Sigmoid colon (tissue), 7 donors: ENCODE results near the gene FAM240A. TPM values are rescaled to one million over a fixed set of nuclear protein-coding genes. Genes with fewer than 3 reads are reported as not detected.

ENCODE experiments used
- DNase-seq: peaks from one replicate; pipeline ENCODE4 v3.0.0-alpha.2; 2019
- H3K27ac ChIP-seq, 4 donors: fragments of 200-600 bp; sonication (generic); one replicate each; pipeline ENCODE4 v1.5.1; 2016 to 2019; ENCODE audit warnings: mild to moderate bottlenecking in 1 of 4
- H3K27me3 ChIP-seq, 3 donors: fragments of 200-600 bp; sonication (generic); one replicate each; pipeline ENCODE4 v1.5.1; 2019; ENCODE audit warnings: mild to moderate bottlenecking in 1 of 3
- H3K36me3 ChIP-seq, 4 donors: fragments of 200-600 bp; sonication (generic); one replicate each; pipeline ENCODE4 v1.5.1; 2016 to 2019
- H3K4me1 ChIP-seq, 4 donors: fragments of 200-600 bp; sonication (generic); one replicate each; pipeline ENCODE4 v1.5.1; 2017 to 2019
- H3K4me3 ChIP-seq, 4 donors: fragments of 200-600 bp; sonication (generic); one replicate each; pipeline ENCODE4 v1.5.1; 2017 to 2019; ENCODE audit warnings: mild to moderate bottlenecking in 2 of 4, moderate library complexity in 1 of 4
- H3K9me3 ChIP-seq, 4 donors: fragments of 200-600 bp in 3 of 4; sonication (generic) in 3 of 4; one replicate each; pipeline versions ENCODE4 v1.5.1 to v1.6.1; 2013 to 2019
- CTCF ChIP-seq, 4 experiments: fragments of 450-650 bp in 3 of 4; fragments of 200-600 bp in 1 of 4; IDR thresholded peaks; one replicate each; pipeline ENCODE4 v1.5.1; 2016 to 2019; ENCODE audit warnings: antibody characterized with exemption in 4 of 4, mild to moderate bottlenecking in 3 of 4, moderate library complexity in 2 of 4
- EP300 ChIP-seq, 4 donors: sonication (generic); formaldehyde crosslinking; IDR thresholded peaks; one replicate each; pipeline ENCODE4 v1.6.1; 2017; ENCODE audit warnings: antibody characterized with exemption in 4 of 4
- POLR2A ChIP-seq, 2 donors: fragments of 450-650 bp; IDR thresholded peaks; one replicate each; pipeline ENCODE4 v1.6.1; 2016; ENCODE audit warnings: antibody characterized with exemption in 2 of 2, mild to moderate bottlenecking in 2 of 2, moderate library complexity in 2 of 2
- POLR2AphosphoS5 ChIP-seq, 4 donors: sonication (generic); formaldehyde crosslinking; IDR thresholded peaks; one replicate each; pipeline ENCODE4 v1.6.1; 2017; ENCODE audit warnings: antibody characterized with exemption in 4 of 4
- WGBS, 2 donors: extraction: QIAGEN DNeasy Blood & Tissue Kit; methylation state at CpG; one replicate each; pipeline ENCODE4 v1.1.7; 2013; 5-methylcytosine and 5-hydroxymethylcytosine counted together
- intact Hi-C: fragments of 100-400 bp; cut with DNase I; formaldehyde crosslinking; loops from one replicate; pipeline ENCODE4 v1.15.1; 2023
- polyA plus RNA-seq, 3 donors: library from polyadenylated mRNA; stranded (reverse); fragments of 200-250 nt; gene quantifications; one replicate each; pipeline ENCODE4 v1.2.3, GENCODE V29; 2013
- total RNA-seq, 4 donors: library from RNA; depleted of rRNA; stranded (reverse); fragments of >200 nt; gene quantifications; one replicate each; pipeline ENCODE4 v1.1.0, GENCODE V29; 2016
- donor health status: healthy with polysubstance abuse.
- donor health status: Bipolar disorder and iron deficiency.
- donor health status: healthy.

Gene FAM240A
- total and polyA plus RNA-seq, 7 donors, result not detected

DNA sequence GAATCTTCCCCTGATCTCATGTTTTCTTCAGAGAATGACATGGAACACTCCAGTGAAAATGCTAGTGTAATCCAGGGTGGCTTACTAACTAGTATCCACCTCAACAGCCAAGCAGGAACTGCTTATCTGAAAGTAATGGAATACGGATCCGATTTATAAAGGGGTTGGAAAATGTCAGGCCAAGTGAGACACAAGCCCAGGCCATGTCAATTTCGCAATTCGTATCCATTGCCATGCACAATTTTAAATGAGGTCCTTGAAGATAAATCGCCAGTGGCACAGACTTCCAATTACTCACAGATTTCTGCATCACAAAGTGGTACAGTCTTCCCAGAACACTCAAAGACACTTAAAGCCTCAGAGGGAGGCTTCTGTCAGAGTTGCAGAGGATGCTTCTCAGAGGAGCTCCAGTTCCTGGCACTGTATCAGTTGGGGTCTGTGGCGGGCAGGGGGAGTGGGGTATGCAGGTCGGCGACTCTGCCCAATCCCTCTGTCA lies 16.5 kb upstream of the FAM240A start:
- 92 to 93% methylated on average over 8 of the region's 8 CpGs for WGBS, 2 donors
- no peaks in the 10 kb centered on the region for H3K9me3 ChIP-seq
- intact Hi-C loops, result no loop called here
- H3K27me3 ChIP-seq, result no peaks in the 10 kb centered on the region
- H3K4me1 ChIP-seq, result no peaks in the 10 kb centered on the region
- TF ChIP-seq EP300 (IDR thresholded peaks at IDR 0.05) (no peak), CTCF (IDR thresholded peaks at IDR 0.05) (no peak), POLR2A (IDR thresholded peaks at IDR 0.05) (no peak), POLR2AphosphoS5 (IDR thresholded peaks at IDR 0.05) (no peak)
- no peaks in the 10 kb centered on the region for H3K36me3 ChIP-seq
- DNase-seq, result no peak
- no peak overlapping the region for H3K4me3 ChIP-seq
- H3K27ac ChIP-seq, result no peak overlapping the region

- 89 to 92% methylated on average over 5 of the region's 5 CpGs for WGBS, 2 donors
- Histone ChIP-seq H3K36me3 (no peaks in the 10 kb centered on the region), H3K4me3 (no peak overlapping the region), H3K27ac (no peak overlapping the region), H3K4me1 (no peaks in the 10 kb centered on the region), H3K9me3 (no peaks in the 10 kb centered on the region), H3K27me3 (no peaks in the 10 kb centered on the region)
- TF ChIP-seq POLR2A (IDR thresholded peaks at IDR 0.05) (no peak), EP300 (IDR thresholded peaks at IDR 0.05) (no peak), CTCF (IDR thresholded peaks at IDR 0.05) (no peak), POLR2AphosphoS5 (IDR thresholded peaks at IDR 0.05) (no peak)
- intact Hi-C loops, result no loop called here
- no peak for DNase-seq
These were observed 12.7 kb upstream of the FAM240A start for GRCh38 chr3:46599590-46599989.

- Histone ChIP-seq H3K9me3 (no peaks in the 10 kb centered on the region), H3K36me3 (no peaks in the 10 kb centered on the region), H3K27me3 (no peaks in the 10 kb centered on the region), H3K4me3 (no peak overlapping the region), H3K4me1 (no peaks in the 10 kb centered on the region), H3K27ac (no peak overlapping the region)
- intact Hi-C loops, result no loop called here
- no peak for DNase-seq
- 11 to 54% methylated on average over 1 of the region's 1 CpG for WGBS, 2 donors
- no peak for TF ChIP-seq POLR2AphosphoS5 (IDR thresholded peaks at IDR 0.05)
- no peak for TF ChIP-seq CTCF (IDR thresholded peaks at IDR 0.05)
- TF ChIP-seq EP300 (IDR thresholded peaks at IDR 0.05), result no peak
- TF ChIP-seq POLR2A (IDR thresholded peaks at IDR 0.05), result no peak
These were observed 8.8 kb upstream of the FAM240A start for GRCh38 chr3:46603446-46604046.

- DNase-seq, result no peak
- no peak for TF ChIP-seq CTCF (IDR thresholded peaks at IDR 0.05)
- TF ChIP-seq POLR2AphosphoS5 (IDR thresholded peaks at IDR 0.05), result no peak
- TF ChIP-seq POLR2A (IDR thresholded peaks at IDR 0.05), result no peak
- TF ChIP-seq EP300 (IDR thresholded peaks at IDR 0.05), result no peak
- intact Hi-C loops, result no loop called here
- Histone ChIP-seq H3K36me3 (no peaks in the 10 kb centered on the region), H3K27me3 (no peaks in the 10 kb centered on the region), H3K4me3 (no peak overlapping the region), H3K9me3 (no peaks in the 10 kb centered on the region), H3K27ac (no peak overlapping the region), H3K4me1 (no peaks in the 10 kb centered on the region)
- 88 to 89% methylated on average over 2 of the region's 2 CpGs for WGBS, 2 donors
These were observed 8.2 kb upstream of the FAM240A start for GRCh38 chr3:46604127-46604526.

GRCh38 chr3:46607603-46608028 lies 4.7 kb upstream of the FAM240A start:
- Histone ChIP-seq H3K27me3 (no peaks in the 10 kb centered on the region), H3K9me3 (no peaks in the 10 kb centered on the region), H3K4me3 (no peak overlapping the region), H3K4me1 (no peaks in the 10 kb centered on the region), H3K27ac (no peak overlapping the region), H3K36me3 (no peaks in the 10 kb centered on the region)
- TF ChIP-seq POLR2AphosphoS5 (IDR thresholded peaks at IDR 0.05), result no peak
- no peak for TF ChIP-seq CTCF (IDR thresholded peaks at IDR 0.05)
- TF ChIP-seq POLR2A (IDR thresholded peaks at IDR 0.05), result no peak
- TF ChIP-seq EP300 (IDR thresholded peaks at IDR 0.05), result no peak
- intact Hi-C loops, result no loop called here
- no peak for DNase-seq
- WGBS, 2 donors, result 78 to 89% methylated on average over 6 of the region's 6 CpGs
